Endometrial microvascular endothelial cells (primary cell): Measurements from ENCODE around the gene FOXO4. TPM values are rescaled to one million over a fixed set of nuclear protein-coding genes. Genes with fewer than 3 reads are reported as not detected.

Experiments used
- in situ Hi-C: cut with HindIII; loops from 2 replicates; pipeline ENCODE4 v1.10.0; 2017; ENCODE audit warnings: low sequenced_read_pairs, low pct_unique_long_range_greater_than_20kb; ENCODE audit errors: inconsistent ontology term
- total RNA-seq: library from RNA; depleted of rRNA; stranded (reverse); fragments of >200 nt; gene quantifications from one replicate; pipeline ENCODE4 v1.2.3, GENCODE V29; 2015; ENCODE audit errors: inconsistent ontology term

FOXO4 gene
- total RNA-seq, 1 donor from 2014 or later, result 2.2 TPM

GRCh38 chrX:71096760-71097032 is 1.0 kb downstream of the FOXO4 start:
- in situ Hi-C loops, result no loop called here

- in situ Hi-C loops, result no loop called here
These were observed 2.7 kb downstream of the FOXO4 start for GRCh38 chrX:71098302-71098701.

GRCh38 chrX:71098951-71099506 is 3.4 kb downstream of the FOXO4 start:
- in situ Hi-C loops, result no loop called here

GRCh38 chrX:71099736-71100135 is 4.1 kb downstream of the FOXO4 start:
- in situ Hi-C loops, result no loop called here

GRCh38 chrX:71100581-71101505 is 5.2 kb downstream of the FOXO4 start:
- in situ Hi-C loops, result no loop called here

GRCh38 chrX:71102292-71102691 is 6.6 kb downstream of the FOXO4 start:
- in situ Hi-C loops, result no loop called here

GRCh38 chrX:71103110-71103983 is 7.7 kb downstream of the FOXO4 start:
- in situ Hi-C loops, result no loop called here

- in situ Hi-C loops, result no loop called here
These were observed 10.0 kb downstream of the FOXO4 start for GRCh38 chrX:71105628-71106027.

GRCh38 chrX:71106427-71106826 is 10.8 kb downstream of the FOXO4 start, which contains the start of gene CXorf65:
Gene CXorf65, minus strand, starts transcription at chrX:71106740. Its CDS starts 184 bp downstream, at chrX:71106556.
- in situ Hi-C loops, result no loop called here

GRCh38 chrX:71107245-71107644 is 11.6 kb downstream of the FOXO4 start:
- in situ Hi-C loops, result no loop called here

GRCh38 chrX:71107762-71108360 is 12.2 kb downstream of the FOXO4 start:
- in situ Hi-C loops, result no loop called here

GRCh38 chrX:71109051-71109450 is 13.4 kb downstream of the FOXO4 start:
- in situ Hi-C loops, result no loop called here

GRCh38 chrX:71111141-71111843 is 15.6 kb downstream of the FOXO4 start, which contains the start of gene IL2RG:
Gene IL2RG, minus strand, starts transcription at chrX:71111577. Its CDS starts 38 bp downstream, at chrX:71111539.
- in situ Hi-C loops, result no loop called here

- in situ Hi-C loops, result no loop called here
These were observed 16.3 kb downstream of the FOXO4 start for GRCh38 chrX:71111921-71112431.

GRCh38 chrX:71117358-71117757 is 21.7 kb downstream of the FOXO4 start:
- in situ Hi-C loops, result no loop called here

- in situ Hi-C loops, result no loop called here
These were observed 22.7 kb downstream of the FOXO4 start, which contains the start of gene MED12 for GRCh38 chrX:71118032-71118984. Gene MED12, plus strand, starts transcription at chrX:71118596. Its CDS starts 159 bp downstream, at chrX:71118755.

GRCh38 chrX:71118985-71119535 is 23.4 kb downstream of the FOXO4 start:
- in situ Hi-C loops, result no loop called here
